Body of pancreas (tissue), 4 donors: Measurements from ENCODE around the gene MAP3K5. TPM values are rescaled to one million over a fixed set of nuclear protein-coding genes. Genes with fewer than 3 reads are reported as not detected.

ENCODE experiments used
- ATAC-seq: fragments of 150-250 bp; one replicate; pipeline ENCODE4 v1.9.1; 2016
- DNase-seq, 4 donors: peaks; one replicate each; pipeline ENCODE4 v3.0.0-alpha.2; 2019
- H3K27ac ChIP-seq, 4 donors: fragments of 200-600 bp; sonication (generic); 1 replicate in 3 of 4; 2 replicates in 1 of 4; pipeline versions ENCODE4 v1.5.1 to v1.6.1; 2016 to 2019; ENCODE audit warnings: mild to moderate bottlenecking in 1 of 4, mixed read lengths in 1 of 4, moderate library complexity in 1 of 4
- H3K27me3 ChIP-seq, 2 donors: fragments of 200-600 bp; sonication (generic); one replicate each; pipeline ENCODE4 v1.6.0; 2016; ENCODE audit warnings: mild to moderate bottlenecking in 1 of 2
- H3K36me3 ChIP-seq, 2 donors: fragments of 200-600 bp; sonication (generic); replicated peaks in 1 of 2; 2 replicates each; pipeline ENCODE4 v1.5.1; 2016; ENCODE audit warnings: low read depth in 2 of 2; ENCODE audit not compliant: insufficient read depth in 1 of 2
- H3K4me1 ChIP-seq: fragments of 200-600 bp; sonication (generic); one replicate; pipeline ENCODE4 v1.6.0; 2016
- H3K4me3 ChIP-seq, 2 donors: fragments of 200-600 bp; sonication (generic); 1 replicate in 1 of 2; 2 replicates in 1 of 2; pipeline ENCODE4 v1.5.1; 2016 to 2019
- H3K9me3 ChIP-seq, 3 donors: fragments of 200-600 bp; sonication (generic); 1 replicate in 2 of 3; 2 replicates in 1 of 3; pipeline ENCODE4 v1.5.1; 2016
- POLR2A ChIP-seq, 3 donors: fragments of 450-650 bp; IDR thresholded peaks; one replicate each; pipeline ENCODE4 v1.6.1; 2016; ENCODE audit warnings: antibody characterized with exemption in 3 of 3, mild to moderate bottlenecking in 2 of 3
- WGBS, 2 donors: methylation state at CpG; one replicate each; pipeline ENCODE4 v1.1.5; 2017; 5-methylcytosine and 5-hydroxymethylcytosine counted together
- intact Hi-C: fragments of 100-400 bp; cut with DNase I; formaldehyde crosslinking; loops from one replicate; pipeline ENCODE4 v1.15.1; 2023
- total RNA-seq, 2 donors: library from RNA; depleted of rRNA; stranded (reverse); fragments of >200 nt; gene quantifications; one replicate each; pipeline ENCODE4 v1.1.0, GENCODE V29; 2016
- TF ChIP-seq, protein P1 (sequence below), 7 experiments: fragments of 450-650 bp in 4 of 7; fragments of 200-600 bp in 3 of 7; sonication (generic) in 3 of 7; IDR thresholded peaks; one replicate each; pipeline ENCODE4 v1.5.1; 2016 to 2019; ENCODE audit warnings: antibody characterized with exemption in 7 of 7

MAP3K5 gene
- total RNA-seq, 2 donors from 2014 or later = 33.7 to 36.9 TPM

DNA sequence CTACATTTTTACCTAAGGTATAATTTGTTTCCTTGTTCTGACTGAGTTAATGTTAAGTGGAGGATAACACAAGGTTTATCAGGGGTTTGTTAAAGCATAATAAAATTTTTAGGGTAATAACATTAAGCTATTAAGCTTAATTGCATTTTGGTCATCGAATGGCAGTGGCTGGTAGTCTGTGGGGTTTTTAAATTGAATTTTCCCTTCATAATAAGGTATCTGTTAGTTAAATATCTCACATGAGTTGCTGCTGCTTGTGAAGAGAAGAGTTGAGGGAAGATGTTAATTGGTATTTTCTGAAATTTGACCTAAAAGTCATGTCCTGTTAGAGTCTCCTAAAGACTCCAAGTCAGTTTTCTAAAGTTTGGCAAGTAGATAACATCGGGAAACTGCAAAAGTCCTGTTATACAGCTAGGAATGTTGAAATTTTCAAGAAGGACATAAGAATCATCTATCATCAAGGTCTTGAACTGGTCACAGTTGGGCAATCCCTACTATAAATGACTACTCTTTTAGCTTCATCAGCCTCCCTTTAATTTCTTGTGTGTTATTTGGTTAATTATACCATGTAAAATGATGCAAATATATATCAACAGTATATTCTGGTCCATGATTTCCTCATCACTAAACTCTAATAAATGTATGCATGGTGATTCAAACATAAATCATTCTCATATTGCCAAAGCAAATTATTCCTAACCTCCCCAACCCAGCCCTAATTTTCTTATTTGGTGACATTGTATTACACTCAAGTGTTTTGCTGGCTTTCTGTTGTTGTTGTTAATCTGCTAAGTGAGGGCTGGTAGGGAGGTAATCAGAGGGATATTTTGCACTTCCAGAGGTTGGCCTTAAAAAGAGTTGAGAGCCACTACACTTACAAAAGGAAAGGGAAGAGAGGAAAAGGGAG is 64.0 kb downstream of the MAP3K5 start:
- no peak for ATAC-seq
- whole genome bisulfite sequencing, 2 donors = 79 to 84% methylated on average over 2 of the region's 2 CpGs

DNA sequence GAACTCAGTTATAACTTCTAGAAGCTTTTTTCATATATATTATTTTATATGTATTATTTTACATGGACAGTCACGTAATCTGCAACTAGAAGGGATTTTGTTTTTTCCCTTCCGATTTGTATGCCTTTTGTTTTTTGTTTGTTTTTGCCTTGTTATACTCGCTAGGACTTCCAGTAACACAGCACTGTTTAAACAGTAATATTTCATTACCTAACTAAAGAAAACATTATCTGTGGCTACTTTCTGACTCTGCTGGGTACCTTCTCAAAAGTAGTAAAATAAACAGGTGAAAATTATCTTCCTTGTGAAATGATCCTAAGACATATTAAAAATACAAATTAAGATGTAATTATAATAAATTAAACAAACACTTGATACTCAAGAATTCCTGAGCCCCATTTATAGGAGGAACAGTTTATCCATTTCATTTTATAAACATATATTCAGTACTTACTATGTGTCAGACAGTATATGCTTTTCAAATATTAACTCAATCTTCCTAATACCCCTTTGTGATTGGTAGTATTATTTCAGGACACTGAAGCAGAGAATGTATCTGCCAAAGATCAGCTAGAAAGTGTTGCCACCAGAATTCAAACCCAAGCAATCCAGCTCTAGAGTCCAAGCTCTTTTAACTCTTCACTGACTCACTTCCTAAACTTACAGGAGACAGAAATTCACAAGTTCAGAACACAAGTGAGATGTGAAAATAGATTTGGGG is 65.3 kb downstream of the MAP3K5 start:
- Histone ChIP-seq H3K4me1 (peaks cover 41% of the 10 kb centered on the region), H3K27ac (peak overlapping the region in 1 of 4 donors; percentile 49), H3K4me3 (no peak overlapping the region), H3K36me3 (no peaks in the 10 kb centered on the region), H3K27me3 (no peaks in the 10 kb centered on the region), H3K9me3 (no peaks in the 10 kb centered on the region)
- no peak for DNase-seq
- intact Hi-C loops = no loop called here
- TF ChIP-seq POLR2A (IDR thresholded peaks at IDR 0.05) = no peak
- TF ChIP-seq, protein P1, sequence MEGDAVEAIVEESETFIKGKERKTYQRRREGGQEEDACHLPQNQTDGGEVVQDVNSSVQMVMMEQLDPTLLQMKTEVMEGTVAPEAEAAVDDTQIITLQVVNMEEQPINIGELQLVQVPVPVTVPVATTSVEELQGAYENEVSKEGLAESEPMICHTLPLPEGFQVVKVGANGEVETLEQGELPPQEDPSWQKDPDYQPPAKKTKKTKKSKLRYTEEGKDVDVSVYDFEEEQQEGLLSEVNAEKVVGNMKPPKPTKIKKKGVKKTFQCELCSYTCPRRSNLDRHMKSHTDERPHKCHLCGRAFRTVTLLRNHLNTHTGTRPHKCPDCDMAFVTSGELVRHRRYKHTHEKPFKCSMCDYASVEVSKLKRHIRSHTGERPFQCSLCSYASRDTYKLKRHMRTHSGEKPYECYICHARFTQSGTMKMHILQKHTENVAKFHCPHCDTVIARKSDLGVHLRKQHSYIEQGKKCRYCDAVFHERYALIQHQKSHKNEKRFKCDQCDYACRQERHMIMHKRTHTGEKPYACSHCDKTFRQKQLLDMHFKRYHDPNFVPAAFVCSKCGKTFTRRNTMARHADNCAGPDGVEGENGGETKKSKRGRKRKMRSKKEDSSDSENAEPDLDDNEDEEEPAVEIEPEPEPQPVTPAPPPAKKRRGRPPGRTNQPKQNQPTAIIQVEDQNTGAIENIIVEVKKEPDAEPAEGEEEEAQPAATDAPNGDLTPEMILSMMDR (IDR thresholded peaks at IDR 0.05) = no peak
- peak; percentile 59 for ATAC-seq
- 33 to 41% methylated on average over 3 of the region's 3 CpGs for WGBS, 2 donors

More for the DNA sequence above, 64.0 kb downstream of the MAP3K5 start:
- no peak for DNase-seq
- H3K4me3 ChIP-seq = no peak overlapping the region
- H3K27ac ChIP-seq = peak overlapping the region in 2 of 4 donors; percentile 2 to 14
- no peaks in the 10 kb centered on the region for H3K27me3 ChIP-seq
- TF ChIP-seq POLR2A (IDR thresholded peaks at IDR 0.05) = no peak
- TF ChIP-seq, protein P1 (IDR thresholded peaks at IDR 0.05) = no peak
- intact Hi-C loops = no loop called here
- no peaks in the 10 kb centered on the region for H3K36me3 ChIP-seq
- H3K9me3 ChIP-seq = no peaks in the 10 kb centered on the region
- peaks cover 46% of the 10 kb centered on the region for H3K4me1 ChIP-seq

DNA sequence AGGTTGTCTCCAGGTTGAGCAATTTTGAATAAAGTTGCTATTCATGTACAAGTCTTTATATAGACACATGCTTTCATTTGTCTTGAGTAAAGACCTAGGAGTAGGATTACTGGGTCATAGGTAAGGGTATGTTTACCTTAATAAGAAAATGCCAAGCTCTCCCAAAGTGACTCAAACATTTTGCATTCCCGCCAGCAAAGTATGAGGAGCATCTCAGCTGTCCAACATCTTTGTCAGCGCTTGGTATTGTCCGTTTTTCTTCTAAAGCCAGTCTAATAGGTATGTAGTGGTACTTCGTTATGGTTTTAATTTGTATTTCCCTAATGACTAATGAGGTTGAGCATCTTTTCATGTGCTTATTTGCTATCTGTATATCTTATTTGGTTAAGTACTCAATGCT is 67.2 kb downstream of the MAP3K5 start:
- intact Hi-C loops = no loop called here
- H3K4me3 ChIP-seq = no peak overlapping the region
- no peaks in the 10 kb centered on the region for H3K36me3 ChIP-seq
- no peak for DNase-seq
- TF ChIP-seq, protein P1 (IDR thresholded peaks at IDR 0.05) = no peak
- no peak overlapping the region for H3K27ac ChIP-seq
- H3K27me3 ChIP-seq = no peaks in the 10 kb centered on the region
- 96 to 97% methylated on average over 4 of the region's 4 CpGs for WGBS, 2 donors
- H3K4me1 ChIP-seq = peaks cover 37% of the 10 kb centered on the region
- ATAC-seq = no peak
- H3K9me3 ChIP-seq = no peaks in the 10 kb centered on the region

DNA sequence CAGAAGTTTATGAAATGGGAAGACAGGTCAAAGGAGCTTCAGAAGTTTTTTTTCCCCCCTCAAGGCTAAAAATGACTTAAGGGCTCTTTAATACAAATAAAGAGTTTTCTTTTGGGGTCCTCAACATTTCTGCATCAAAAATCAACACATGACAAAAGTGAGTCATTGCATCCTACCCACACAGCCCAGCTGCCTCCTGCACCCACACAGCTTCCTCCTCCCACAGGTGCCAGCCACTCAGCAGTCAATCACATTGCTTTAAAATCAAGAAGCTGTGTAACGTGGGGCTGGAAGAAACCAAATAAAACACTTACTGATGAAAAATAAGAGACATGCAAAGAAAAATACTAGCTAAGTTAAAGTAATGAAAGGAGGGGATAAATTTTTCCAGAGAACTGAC is 68.5 kb downstream of the MAP3K5 start:
- H3K36me3 ChIP-seq = no peaks in the 10 kb centered on the region
- H3K27ac ChIP-seq = peak overlapping the region in 1 of 4 donors; percentile 52
- peaks cover 36% of the 10 kb centered on the region for H3K4me1 ChIP-seq
- H3K4me3 ChIP-seq = no peak overlapping the region
- 18 to 29% methylated on average over 1 of the region's 1 CpG for WGBS, 2 donors
- H3K27me3 ChIP-seq = no peaks in the 10 kb centered on the region
- ATAC-seq (no peak), DNase-seq (peak in 3 of 4 donors; percentile 30 to 43 (median 32))
- intact Hi-C loops = no loop called here
- no peaks in the 10 kb centered on the region for H3K9me3 ChIP-seq
- TF ChIP-seq, protein P1 (IDR thresholded peaks at IDR 0.05) = no peak
- TF ChIP-seq POLR2A (IDR thresholded peaks at IDR 0.05) = no peak
